NT2/D1 (cell line): ENCODE results near the gene KCNC1.
A peak's percentile ranks its signal among the peaks of the same experiment; 100 is the strongest.

ENCODE experiments used
- DNase-seq: peaks from one replicate; pipeline ENCODE4 v3.0.0-alpha.2; 2011; ENCODE audit warnings: low read depth, low spot score
- H3K27me3 ChIP-seq: 2 replicates; pipeline ENCODE4 v1.6.0; 2011; ENCODE audit warnings: mild to moderate bottlenecking; ENCODE audit not compliant: insufficient read length, insufficient read depth
- H3K36me3 ChIP-seq: 2 replicates; pipeline ENCODE4 v1.6.1; 2011; ENCODE audit warnings: mild to moderate bottlenecking, low read length, mixed read lengths; ENCODE audit not compliant: insufficient read depth, insufficient read length
- H3K4me1 ChIP-seq: 2 replicates; pipeline ENCODE4 v1.5.1; 2011; ENCODE audit not compliant: insufficient read depth, insufficient read length
- H3K4me3 ChIP-seq: 2 replicates; pipeline ENCODE4 v1.5.1; 2011; ENCODE audit warnings: low read depth; ENCODE audit not compliant: insufficient read length
- H3K9ac ChIP-seq: 2 replicates; pipeline ENCODE4 v1.6.0; 2011; ENCODE audit warnings: low read depth; ENCODE audit not compliant: insufficient read length
- H3K9me3 ChIP-seq: 2 replicates; pipeline ENCODE4 v1.5.1; 2011; ENCODE audit warnings: mild to moderate bottlenecking, low read length; ENCODE audit not compliant: insufficient read depth
- SUZ12 ChIP-seq: IDR thresholded peaks from 2 replicates; pipeline ENCODE4 v1.6.1; 2011; ENCODE audit not compliant: insufficient read length, insufficient read depth; ENCODE audit errors: extremely low read depth
- YY1 ChIP-seq: IDR thresholded peaks from 2 replicates; pipeline ENCODE4 v1.6.1; 2011; ENCODE audit not compliant: insufficient read length, insufficient read depth
- ZNF274 ChIP-seq: IDR thresholded peaks from 2 replicates; pipeline ENCODE4 v1.6.1; 2011; ENCODE audit warnings: mild to moderate bottlenecking, low read depth, low read length

KCNC1 gene

GRCh38 chr11:17724020-17724908, 10.3 kb upstream of the KCNC1 start:
- Histone ChIP-seq H3K9me3 (no peaks in the 10 kb centered on the region; the same call in 1 of the 2 replicates), H3K27me3 (peaks cover 89% of the 10 kb centered on the region), H3K36me3 (no peaks in the 10 kb centered on the region), H3K9ac (no peak overlapping the region), H3K4me3 (no peak overlapping the region), H3K4me1 (peaks cover 2% of the 10 kb centered on the region)
- no peak for DNase-seq
- TF ChIP-seq ZNF274 (no peak), YY1 (no peak), SUZ12 (no peak)

- Histone ChIP-seq H3K9ac (no peak overlapping the region), H3K36me3 (no peaks in the 10 kb centered on the region), H3K4me1 (peaks cover 2% of the 10 kb centered on the region), H3K9me3 (no peaks in the 10 kb centered on the region), H3K4me3 (no peak overlapping the region), H3K27me3 (peaks cover 84% of the 10 kb centered on the region)
- no peak for TF ChIP-seq ZNF274
- TF ChIP-seq SUZ12 = no peak
- TF ChIP-seq YY1 = no peak
- DNase-seq = no peak
Measured at GRCh38 chr11:17725174-17725573, 9.4 kb upstream of the KCNC1 start.

- Histone ChIP-seq H3K4me3 (no peak overlapping the region), H3K4me1 (peaks cover 4% of the 10 kb centered on the region), H3K9me3 (no peaks in the 10 kb centered on the region), H3K36me3 (no peaks in the 10 kb centered on the region), H3K27me3 (peaks cover 59% of the 10 kb centered on the region), H3K9ac (no peak overlapping the region)
- TF ChIP-seq SUZ12 (no peak), YY1 (no peak), ZNF274 (no peak)
- DNase-seq = no peak
Measured at GRCh38 chr11:17730137-17730536, 4.4 kb upstream of the KCNC1 start.

- H3K27me3 ChIP-seq = peaks cover 54% of the 10 kb centered on the region
- no peak for TF ChIP-seq ZNF274
- no peak for TF ChIP-seq SUZ12
- TF ChIP-seq YY1 = no peak
- H3K9me3 ChIP-seq = no peaks in the 10 kb centered on the region
- no peaks in the 10 kb centered on the region for H3K36me3 ChIP-seq
- peak; percentile 61 for DNase-seq
- no peak overlapping the region for H3K4me3 ChIP-seq
- H3K4me1 ChIP-seq = peaks cover 4% of the 10 kb centered on the region
- H3K9ac ChIP-seq = no peak overlapping the region
Measured at GRCh38 chr11:17730608-17731462, 3.7 kb upstream of the KCNC1 start.

GRCh38 chr11:17733261-17733660, 1.3 kb upstream of the KCNC1 start:
- TF ChIP-seq SUZ12 (no peak), ZNF274 (no peak), YY1 (no peak)
- no peak for DNase-seq
- H3K9me3 ChIP-seq = no peaks in the 10 kb centered on the region
- H3K4me1 ChIP-seq = peaks cover 9% of the 10 kb centered on the region
- H3K36me3 ChIP-seq = no peaks in the 10 kb centered on the region
- H3K27me3 ChIP-seq = peaks cover 48% of the 10 kb centered on the region
- H3K4me3 ChIP-seq = no peak overlapping the region
- H3K9ac ChIP-seq = no peak overlapping the region

GRCh38 chr11:17734986-17735817, 621 bp downstream of the KCNC1 start:
- H3K9me3 ChIP-seq = no peaks in the 10 kb centered on the region
- peaks cover 54% of the 10 kb centered on the region for H3K27me3 ChIP-seq
- H3K9ac ChIP-seq = peak overlapping the region; percentile 32
- no peak for TF ChIP-seq SUZ12
- no peak for TF ChIP-seq YY1
- TF ChIP-seq ZNF274 = no peak
- DNase-seq = no peak
- peak overlapping the region; percentile 32 for H3K4me3 ChIP-seq
- H3K36me3 ChIP-seq = no peaks in the 10 kb centered on the region
- peaks cover 20% of the 10 kb centered on the region for H3K4me1 ChIP-seq
